HepG2 (cell line): ENCODE measurements around the gene TBX6. TPM values are rescaled to one million over a fixed set of nuclear protein-coding genes. Genes with fewer than 3 reads are reported as not detected.

Source experiments
- BCL6 ChIP-seq: IDR thresholded peaks from 2 replicates; pipeline ENCODE4 v1.6.1; 2016; ENCODE audit warnings: missing genetic modification reagents, missing compliant biosample characterization
- GPN1 ChIP-seq: sonication (generic); formaldehyde crosslinking; IDR thresholded peaks from 2 replicates; pipeline ENCODE4 v1.5.1; 2020; ENCODE audit warnings: missing genetic modification reagents, borderline replicate concordance
- ZBTB38 ChIP-seq: sonication (generic); formaldehyde crosslinking; IDR thresholded peaks from 2 replicates; pipeline ENCODE4 v1.5.1; 2020; ENCODE audit warnings: mild to moderate bottlenecking, missing genetic modification reagents
- ZNF768 ChIP-seq: sonication (generic); formaldehyde crosslinking; IDR thresholded peaks from 2 replicates; pipeline ENCODE4 v1.4.0; 2020; ENCODE audit warnings: missing genetic modification reagents
- polyA plus RNA-seq, 8 experiments: library from polyadenylated mRNA; depleted of rRNA in 3 of 8; stranded (reverse) in 7 of 8; unstranded in 1 of 8; fragments of >200 nt; fragmentation: Illumina TruSeq in 4 of 8; extraction: Trizol in 4 of 8; gene quantifications; 2 replicates each; pipeline versions ENCODE4 v1.2.1 to v1.2.3, GENCODE V29; 2011 to 2016; ENCODE audit warnings: low read depth in 4 of 8, missing spikeins in 1 of 8, mixed read lengths in 1 of 8; ENCODE audit not compliant: insufficient read depth in 1 of 8
- total RNA-seq, 5 experiments: library from RNA; depleted of rRNA; stranded (reverse); fragments of >200 nt; fragmentation: Illumina TruSeq; extraction: Trizol; gene quantifications; 2 replicates each; pipeline ENCODE4 v1.2.3, GENCODE V29; 2016; ENCODE audit warnings: low read depth in 1 of 5
- TF ChIP-seq, protein P1 (sequence below): sonication (generic); formaldehyde crosslinking; IDR thresholded peaks from 2 replicates; pipeline ENCODE4 v1.4.0; 2020; ENCODE audit warnings: missing genetic modification reagents, borderline replicate concordance
- TF ChIP-seq, protein P2 (sequence below): IDR thresholded peaks from 2 replicates; pipeline ENCODE4 v1.6.1; 2016; ENCODE audit warnings: mild to moderate bottlenecking

TBX6 gene
- total and polyA plus RNA-seq, 2 of the 13 experiments (the other 11 are each of a cell fraction or from before 2014, with no cell fraction given) = 0.24 to 0.42 TPM

DNA sequence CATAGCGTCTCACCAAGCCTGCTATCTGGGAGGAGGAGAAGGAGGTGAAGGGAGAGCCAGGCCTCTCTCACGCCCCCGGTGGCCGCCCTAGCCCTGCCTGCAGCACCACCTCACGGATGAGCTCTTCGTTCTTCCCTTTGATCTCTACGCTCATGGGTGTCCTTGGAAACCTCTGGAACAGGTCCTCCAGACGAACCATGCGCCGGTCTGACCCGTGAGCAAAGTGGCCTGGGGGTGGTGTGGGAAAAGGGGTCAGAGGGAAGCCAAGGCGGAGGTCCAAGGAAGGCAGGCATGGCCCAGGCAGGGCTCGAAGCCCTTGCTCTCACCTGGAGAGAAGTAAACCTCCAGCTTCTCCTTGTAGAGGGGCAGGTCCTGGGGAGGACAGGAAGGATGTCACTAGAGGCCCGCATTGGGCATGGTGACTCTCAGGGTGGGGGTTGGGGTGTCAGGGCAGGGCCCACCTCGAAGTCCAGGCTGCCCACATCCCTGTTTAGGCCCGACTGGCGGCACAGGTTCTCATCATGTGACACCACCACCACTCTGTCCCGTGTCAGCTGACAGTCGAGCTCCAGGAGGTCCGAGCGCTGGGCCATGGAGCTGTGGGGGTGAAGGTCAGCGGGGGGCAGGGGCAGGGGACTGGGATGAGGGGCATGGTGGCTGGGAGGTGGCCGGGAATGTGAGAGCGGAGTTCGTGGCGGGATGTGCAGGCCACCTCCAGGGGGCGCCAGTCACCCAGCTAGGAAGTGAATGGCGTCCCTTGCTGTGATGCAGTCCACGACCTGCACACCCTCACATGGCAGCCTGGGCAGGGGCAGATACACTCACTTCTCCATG is 20.7 kb upstream of the TBX6 start (continued):
- TF ChIP-seq ZNF768 (CRISPR knock-in tag) (peak; percentile 88), GPN1 (no peak), ZBTB38 (CRISPR knock-in tag) (peak; percentile 79; the same call in 1 of the 2 replicates), BCL6 (CRISPR knock-in tag) (peak; percentile 35; the same call in 1 of the 2 replicates)
- TF ChIP-seq, protein P1, sequence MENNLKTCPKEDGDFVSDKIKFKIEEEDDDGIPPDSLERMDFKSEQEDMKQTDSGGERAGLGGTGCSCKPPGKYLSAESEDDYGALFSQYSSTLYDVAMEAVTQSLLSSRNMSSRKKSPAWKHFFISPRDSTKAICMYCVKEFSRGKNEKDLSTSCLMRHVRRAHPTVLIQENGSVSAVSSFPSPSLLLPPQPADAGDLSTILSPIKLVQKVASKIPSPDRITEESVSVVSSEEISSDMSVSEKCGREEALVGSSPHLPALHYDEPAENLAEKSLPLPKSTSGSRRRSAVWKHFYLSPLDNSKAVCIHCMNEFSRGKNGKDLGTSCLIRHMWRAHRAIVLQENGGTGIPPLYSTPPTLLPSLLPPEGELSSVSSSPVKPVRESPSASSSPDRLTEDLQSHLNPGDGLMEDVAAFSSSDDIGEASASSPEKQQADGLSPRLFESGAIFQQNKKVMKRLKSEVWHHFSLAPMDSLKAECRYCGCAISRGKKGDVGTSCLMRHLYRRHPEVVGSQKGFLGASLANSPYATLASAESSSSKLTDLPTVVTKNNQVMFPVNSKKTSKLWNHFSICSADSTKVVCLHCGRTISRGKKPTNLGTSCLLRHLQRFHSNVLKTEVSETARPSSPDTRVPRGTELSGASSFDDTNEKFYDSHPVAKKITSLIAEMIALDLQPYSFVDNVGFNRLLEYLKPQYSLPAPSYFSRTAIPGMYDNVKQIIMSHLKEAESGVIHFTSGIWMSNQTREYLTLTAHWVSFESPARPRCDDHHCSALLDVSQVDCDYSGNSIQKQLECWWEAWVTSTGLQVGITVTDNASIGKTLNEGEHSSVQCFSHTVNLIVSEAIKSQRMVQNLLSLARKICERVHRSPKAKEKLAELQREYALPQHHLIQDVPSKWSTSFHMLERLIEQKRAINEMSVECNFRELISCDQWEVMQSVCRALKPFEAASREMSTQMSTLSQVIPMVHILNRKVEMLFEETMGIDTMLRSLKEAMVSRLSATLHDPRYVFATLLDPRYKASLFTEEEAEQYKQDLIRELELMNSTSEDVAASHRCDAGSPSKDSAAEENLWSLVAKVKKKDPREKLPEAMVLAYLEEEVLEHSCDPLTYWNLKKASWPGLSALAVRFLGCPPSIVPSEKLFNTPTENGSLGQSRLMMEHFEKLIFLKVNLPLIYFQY (CRISPR knock-in tag) = no peak; the same call in 1 of the 2 replicates
- TF ChIP-seq, protein P2, sequence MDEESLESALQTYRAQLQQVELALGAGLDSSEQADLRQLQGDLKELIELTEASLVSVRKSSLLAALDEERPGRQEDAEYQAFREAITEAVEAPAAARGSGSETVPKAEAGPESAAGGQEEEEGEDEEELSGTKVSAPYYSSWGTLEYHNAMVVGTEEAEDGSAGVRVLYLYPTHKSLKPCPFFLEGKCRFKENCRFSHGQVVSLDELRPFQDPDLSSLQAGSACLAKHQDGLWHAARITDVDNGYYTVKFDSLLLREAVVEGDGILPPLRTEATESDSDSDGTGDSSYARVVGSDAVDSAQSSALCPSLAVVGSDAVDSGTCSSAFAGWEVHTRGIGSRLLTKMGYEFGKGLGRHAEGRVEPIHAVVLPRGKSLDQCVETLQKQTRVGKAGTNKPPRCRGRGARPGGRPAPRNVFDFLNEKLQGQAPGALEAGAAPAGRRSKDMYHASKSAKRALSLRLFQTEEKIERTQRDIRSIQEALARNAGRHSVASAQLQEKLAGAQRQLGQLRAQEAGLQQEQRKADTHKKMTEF (CRISPR knock-in tag) = no peak
